Measurements from ENCODE around the gene ACAD10. TPM values are rescaled to one million over a fixed set of nuclear protein-coding genes. Genes with fewer than 3 reads are reported as not detected.

Gene ACAD10
- polyA plus RNA-seq, 1 experiment, result 17.0 TPM

DNA sequence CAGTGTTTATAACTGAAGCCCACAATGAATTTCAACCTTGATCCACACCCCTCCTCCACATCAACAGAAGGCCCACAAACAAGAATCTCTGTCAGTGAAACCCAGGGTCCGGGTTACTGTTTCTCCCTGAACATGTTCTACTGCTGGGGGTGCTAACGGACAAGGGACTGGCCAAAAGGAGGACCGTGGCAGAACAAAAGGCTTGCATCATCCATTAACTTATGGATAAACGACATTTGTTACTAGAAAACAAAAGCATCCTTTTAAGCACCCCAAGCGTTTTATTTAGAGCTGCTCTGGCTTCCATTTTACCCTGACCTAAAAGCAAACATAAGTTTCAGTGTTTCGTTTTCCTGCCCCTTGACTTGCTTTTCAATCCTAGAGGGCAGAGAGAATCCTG is 32.3 kb upstream of the ACAD10 start:
- POLR2A ChIA-PET, result no interaction called here
- no peaks in the 10 kb centered on the region for H3K9me3 ChIP-seq (ENCODE audit: control insufficient read depth, insufficient read depth, low read length)
- no peak overlapping the region for H3K4me3 ChIP-seq (ENCODE audit: low read depth, low read length)
- no peak for DNase-seq (ENCODE audit: low read depth, low spot score)
- H3K27me3 ChIP-seq (ENCODE audit: control insufficient read depth, insufficient read depth, low read length), result no peaks in the 10 kb centered on the region
- CTCF ChIA-PET, result no interaction called here
- no peak overlapping the region for H3K27ac ChIP-seq (ENCODE audit: low read depth, low read length)
- TF ChIP-seq, protein P1, sequence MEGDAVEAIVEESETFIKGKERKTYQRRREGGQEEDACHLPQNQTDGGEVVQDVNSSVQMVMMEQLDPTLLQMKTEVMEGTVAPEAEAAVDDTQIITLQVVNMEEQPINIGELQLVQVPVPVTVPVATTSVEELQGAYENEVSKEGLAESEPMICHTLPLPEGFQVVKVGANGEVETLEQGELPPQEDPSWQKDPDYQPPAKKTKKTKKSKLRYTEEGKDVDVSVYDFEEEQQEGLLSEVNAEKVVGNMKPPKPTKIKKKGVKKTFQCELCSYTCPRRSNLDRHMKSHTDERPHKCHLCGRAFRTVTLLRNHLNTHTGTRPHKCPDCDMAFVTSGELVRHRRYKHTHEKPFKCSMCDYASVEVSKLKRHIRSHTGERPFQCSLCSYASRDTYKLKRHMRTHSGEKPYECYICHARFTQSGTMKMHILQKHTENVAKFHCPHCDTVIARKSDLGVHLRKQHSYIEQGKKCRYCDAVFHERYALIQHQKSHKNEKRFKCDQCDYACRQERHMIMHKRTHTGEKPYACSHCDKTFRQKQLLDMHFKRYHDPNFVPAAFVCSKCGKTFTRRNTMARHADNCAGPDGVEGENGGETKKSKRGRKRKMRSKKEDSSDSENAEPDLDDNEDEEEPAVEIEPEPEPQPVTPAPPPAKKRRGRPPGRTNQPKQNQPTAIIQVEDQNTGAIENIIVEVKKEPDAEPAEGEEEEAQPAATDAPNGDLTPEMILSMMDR (IDR thresholded peaks at IDR 0.05; ENCODE audit: low read depth, low read length), result no peak

DNA sequence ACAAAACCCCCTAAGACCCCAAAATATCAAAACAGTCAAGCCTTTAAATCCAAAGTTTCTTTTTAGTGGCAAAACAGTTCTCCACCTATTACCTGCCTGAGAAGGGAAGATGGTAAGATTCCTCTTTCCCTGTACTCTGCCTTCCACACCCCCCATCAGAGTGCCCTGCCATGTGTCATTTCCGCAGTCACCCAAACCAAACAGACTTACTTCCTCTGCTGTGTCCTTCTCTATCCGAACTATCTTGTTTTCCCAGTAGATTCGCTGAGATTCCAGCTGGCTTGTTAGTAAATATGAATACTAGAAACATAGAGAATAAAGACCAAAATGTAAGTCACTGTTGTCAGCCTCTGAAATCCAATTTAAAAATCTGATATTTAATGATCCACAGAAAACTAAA is 30.5 kb upstream of the ACAD10 start:
- ChIA-PET POLR2A (interaction anchor here (0.7 kb wide), 1 partner anchor 136 kb away, joined by 5 read pairs; no protein-coding TSS in a partner anchor), CTCF (interaction anchor here (0.7 kb wide), 1 partner anchor 121 kb away, joined by 3 read pairs; no protein-coding TSS in a partner anchor)
- TF ChIP-seq, protein P1 (IDR thresholded peaks at IDR 0.05; ENCODE audit: low read depth, low read length), result no peak
- no peak for DNase-seq (ENCODE audit: low read depth, low spot score)
- Histone ChIP-seq H3K4me3 (ENCODE audit: low read depth, low read length) (no peak overlapping the region), H3K27me3 (ENCODE audit: control insufficient read depth, insufficient read depth, low read length) (no peaks in the 10 kb centered on the region), H3K9me3 (ENCODE audit: control insufficient read depth, insufficient read depth, low read length) (no peaks in the 10 kb centered on the region), H3K27ac (ENCODE audit: low read depth, low read length) (no peak overlapping the region)

DNA sequence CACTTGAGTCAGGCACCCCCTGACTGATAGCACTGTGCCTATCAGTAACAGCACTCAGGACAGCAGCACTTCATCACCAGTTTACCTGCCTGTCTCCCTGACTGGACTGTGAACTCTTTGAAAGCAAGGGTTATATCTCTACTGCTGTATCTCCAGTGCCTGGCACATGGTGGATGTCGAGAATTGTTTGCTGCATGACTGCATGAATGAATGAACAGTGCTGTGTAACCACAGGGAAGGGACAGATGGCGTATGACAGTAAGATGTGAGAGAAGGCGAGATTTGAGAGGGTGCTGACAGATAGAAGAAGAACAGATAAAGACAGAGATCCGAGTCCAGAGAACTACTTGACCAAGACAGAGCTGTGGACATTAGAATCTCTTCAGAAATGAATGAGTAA is 29.8 kb upstream of the ACAD10 start:
- POLR2A ChIA-PET, result no interaction called here
- Histone ChIP-seq H3K27me3 (ENCODE audit: control insufficient read depth, insufficient read depth, low read length) (no peaks in the 10 kb centered on the region), H3K9me3 (ENCODE audit: control insufficient read depth, insufficient read depth, low read length) (no peaks in the 10 kb centered on the region), H3K27ac (ENCODE audit: low read depth, low read length) (no peak overlapping the region), H3K4me3 (ENCODE audit: low read depth, low read length) (no peak overlapping the region)
- TF ChIP-seq, protein P1 (IDR thresholded peaks at IDR 0.05; ENCODE audit: low read depth, low read length), result no peak
- DNase-seq (ENCODE audit: low read depth, low spot score), result no peak
- CTCF ChIA-PET, result interaction anchor here (0.7 kb wide), 1 partner anchor 128 kb away, joined by 3 read pairs; no protein-coding TSS in a partner anchor

DNA sequence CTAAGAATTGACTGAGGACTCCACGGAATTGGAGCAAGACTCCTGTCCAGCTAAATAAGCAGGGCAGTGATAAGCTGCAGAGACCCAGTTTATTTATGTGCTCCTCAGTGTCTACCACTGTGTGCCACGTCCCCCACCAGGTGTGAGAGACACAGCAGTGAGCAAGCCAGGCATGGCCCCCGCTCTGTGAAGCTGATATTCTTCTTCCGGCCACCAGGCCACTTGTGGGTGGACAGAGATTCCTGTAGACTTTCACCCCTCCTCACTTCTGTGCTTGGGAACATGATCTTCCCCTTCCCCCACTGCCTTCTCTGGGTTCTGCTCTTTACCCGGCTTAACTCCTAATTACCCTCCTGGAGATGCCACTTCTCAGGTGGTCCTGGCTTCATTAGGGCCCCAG is 21.4 kb upstream of the ACAD10 start:
- Histone ChIP-seq H3K27me3 (ENCODE audit: control insufficient read depth, insufficient read depth, low read length) (no peaks in the 10 kb centered on the region), H3K9me3 (ENCODE audit: control insufficient read depth, insufficient read depth, low read length) (no peaks in the 10 kb centered on the region), H3K27ac (ENCODE audit: low read depth, low read length) (no peak overlapping the region), H3K4me3 (ENCODE audit: low read depth, low read length) (no peak overlapping the region)
- ChIA-PET CTCF (interaction anchor here (0.6 to 2.6 kb wide), 2 partner anchors 22 to 267 kb away, joined by 4 to 10 read pairs; no protein-coding TSS in a partner anchor), POLR2A (no interaction called here)
- DNase-seq (ENCODE audit: low read depth, low spot score), result no peak
- TF ChIP-seq, protein P1 (IDR thresholded peaks at IDR 0.05; ENCODE audit: low read depth, low read length), result no peak

DNA sequence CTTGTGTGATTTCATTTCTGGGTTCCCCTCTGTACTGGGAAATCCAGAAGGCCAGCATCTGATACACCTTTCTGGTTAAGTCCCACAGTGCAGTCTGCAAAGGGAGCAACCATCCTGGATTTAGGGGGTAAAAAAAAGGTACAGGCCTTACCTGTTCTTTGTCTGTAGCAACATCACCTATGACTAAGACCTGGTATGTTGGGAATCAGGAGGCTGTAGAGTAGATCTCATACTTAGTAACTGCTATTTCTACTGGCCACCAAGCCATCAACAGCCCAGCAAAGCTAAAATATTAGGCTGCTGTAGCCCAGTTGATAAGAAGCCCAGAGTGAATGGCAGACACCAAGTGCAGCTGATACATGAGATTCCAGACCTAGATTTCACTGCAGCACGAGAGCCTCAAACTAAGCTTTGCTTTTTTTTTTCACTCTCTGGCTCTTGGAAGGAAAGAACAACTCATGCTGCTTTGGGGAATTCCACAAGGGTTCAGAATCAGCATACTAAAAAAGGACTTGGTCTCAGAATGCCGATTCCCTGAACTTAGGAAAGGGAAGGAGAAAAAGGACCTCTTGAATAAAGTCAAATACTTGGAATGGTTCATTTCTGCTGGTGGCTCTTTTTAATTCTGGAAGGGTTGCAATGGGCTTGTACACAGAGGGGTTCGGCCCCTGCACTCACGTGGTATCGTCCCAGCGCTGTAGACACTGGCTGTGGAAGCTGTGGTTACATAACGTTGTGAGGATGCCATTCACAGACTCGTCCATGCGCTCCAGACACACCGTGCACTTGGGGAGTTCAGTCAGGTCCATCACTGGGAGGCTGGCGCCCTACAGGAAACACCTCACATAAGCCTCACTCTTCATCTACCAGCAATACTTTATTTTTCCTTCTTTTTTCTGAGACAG is 20.6 kb upstream of the ACAD10 start:
- no peak overlapping the region for H3K27ac ChIP-seq (ENCODE audit: low read depth, low read length)
- no peak for DNase-seq (ENCODE audit: low read depth, low spot score)
- CTCF ChIA-PET, result interaction anchor here (0.6 kb wide), 1 partner anchor 21 kb away, joined by 4 read pairs; no protein-coding TSS in a partner anchor
- POLR2A ChIA-PET, result no interaction called here
- H3K9me3 ChIP-seq (ENCODE audit: control insufficient read depth, insufficient read depth, low read length), result no peaks in the 10 kb centered on the region
- TF ChIP-seq, protein P1 (IDR thresholded peaks at IDR 0.05; ENCODE audit: low read depth, low read length), result no peak
- no peaks in the 10 kb centered on the region for H3K27me3 ChIP-seq (ENCODE audit: control insufficient read depth, insufficient read depth, low read length)
- H3K4me3 ChIP-seq (ENCODE audit: low read depth, low read length), result no peak overlapping the region

Data from AG04450 (cell line).